K562 (cell line): ENCODE measurements around the gene NACC1. TPM values are rescaled to one million over a fixed set of nuclear protein-coding genes. Genes with fewer than 3 reads are reported as not detected.
A peak's percentile ranks its signal among the peaks of the same experiment; 100 is the strongest.

Source experiments
- CCNT2 ChIP-seq: IDR thresholded peaks from 2 replicates; pipeline ENCODE4 v1.6.1; 2011; ENCODE audit warnings: borderline replicate concordance, low read depth, mild to moderate bottlenecking, moderate library complexity, mixed read lengths, low read length; ENCODE audit not compliant: insufficient read length; ENCODE audit errors: extremely low read depth
- CHCHD3 ChIP-seq: fragments of 250-450 bp; sonication (Bioruptor Pico); IDR thresholded peaks from 2 replicates; pipeline ENCODE4 v2.1.2; 2022; ENCODE audit warnings: mild to moderate bottlenecking
- GABPB1 ChIP-seq: sonication (generic); formaldehyde crosslinking; IDR thresholded peaks from 2 replicates; pipeline ENCODE4 v1.8.0; 2022; ENCODE audit warnings: mild to moderate bottlenecking, missing genetic modification reagents
- NEUROD1 ChIP-seq: fragments of 150-350 bp; IDR thresholded peaks from 2 replicates; pipeline ENCODE4 v1.6.1; 2014; ENCODE audit warnings: borderline replicate concordance, low read length, low read depth; ENCODE audit not compliant: partially characterized antibody
- RAD21 ChIP-seq, 2 experiments: fragments of 250-450 bp in 1 of 2; fragments of 450-650 bp in 1 of 2; sonication (Bioruptor Pico) in 1 of 2; formaldehyde crosslinking in 1 of 2; IDR thresholded peaks in 1 of 2; conservative IDR thresholded peaks in 1 of 2; 2 replicates each; pipeline versions ENCODE4 v1.4.0 to v1.8.0; 2020 to 2022; ENCODE audit warnings: mild to moderate bottlenecking in 2 of 2, moderate library complexity in 1 of 2
- RFX1 ChIP-seq: fragments of 450-650 bp; IDR thresholded peaks from 2 replicates; pipeline ENCODE4 v1.6.1; 2016; ENCODE audit warnings: mild to moderate bottlenecking, moderate library complexity
- ZNF146 ChIP-seq: IDR thresholded peaks from one replicate; pipeline ENCODE4 v1.6.1; 2018; ENCODE audit warnings: missing compliant biosample characterization; ENCODE audit not compliant: unreplicated experiment
- ZNF174 ChIP-seq: fragments of 250-450 bp; sonication (Bioruptor Pico); IDR thresholded peaks from 2 replicates; pipeline ENCODE4 v1.4.0; 2020; ENCODE audit warnings: mild to moderate bottlenecking
- ZNF175 ChIP-seq: fragments of 200-800 bp; sonication (Bioruptor generic); IDR thresholded peaks from 2 replicates; pipeline ENCODE4 v1.6.1; 2016; ENCODE audit warnings: low read depth, mild to moderate bottlenecking, missing genetic modification characterization, missing compliant biosample characterization
- ZNF707 ChIP-seq: fragments of 250-450 bp; sonication (Bioruptor Pico); conservative IDR thresholded peaks from 2 replicates; pipeline ENCODE4 v1.8.0; 2022; ENCODE audit warnings: inconsistent platforms, mild to moderate bottlenecking, moderate library complexity
- polyA plus RNA-seq, 8 experiments: library from polyadenylated mRNA; depleted of rRNA in 4 of 8; stranded (reverse) in 5 of 8; unstranded in 3 of 8; fragments of >200 nt; fragmentation: Nextera tagmentation in 2 of 8; fragmentation: Illumina TruSeq in 1 of 8; extraction: Ambion mirVana in 2 of 8; extraction: Trizol in 1 of 8; gene quantifications; 2 replicates each; pipeline versions ENCODE4 v1.2.1 to v1.2.3, GENCODE V29; 2011 to 2014; ENCODE audit warnings: inconsistent platforms in 1 of 8, missing spikeins in 1 of 8
- total RNA-seq, 7 experiments: library from RNA; depleted of rRNA in 6 of 7; stranded (reverse); fragments of >200 nt in 6 of 7; fragmentation: Illumina TruSeq in 2 of 7; extraction: Trizol in 2 of 7; gene quantifications; 2 replicates each; pipeline versions ENCODE4 v1.2.1 to v1.2.3, GENCODE V29; 2011 to 2021; ENCODE audit warnings: low replicate concordance in 1 of 7
- TF ChIP-seq, protein P1 (sequence below): fragments of 250-450 bp; sonication (Bioruptor Pico); IDR thresholded peaks from 2 replicates; pipeline ENCODE4 v1.9.0; 2021; ENCODE audit warnings: mild to moderate bottlenecking, inconsistent platforms
- TF ChIP-seq, protein P2 (sequence below): sonication (generic); formaldehyde crosslinking; IDR thresholded peaks from 2 replicates; pipeline ENCODE4 v1.8.1; 2023; ENCODE audit warnings: mild to moderate bottlenecking, missing genetic modification reagents
- TF ChIP-seq, protein P3 (sequence below), 2 experiments: fragments of 450-650 bp; IDR thresholded peaks; 2 replicates each; pipeline ENCODE4 v1.6.1; 2018; ENCODE audit warnings: mild to moderate bottlenecking in 2 of 2, low read depth in 1 of 2; ENCODE audit not compliant: partially characterized antibody in 2 of 2
- TF ChIP-seq, protein P4 (sequence below): sonication (generic); formaldehyde crosslinking; IDR thresholded peaks from 2 replicates; pipeline ENCODE4 v1.8.0; 2022; ENCODE audit warnings: mild to moderate bottlenecking, low read depth, missing genetic modification reagents
- TF ChIP-seq, protein P5 (sequence below): sonication (generic); formaldehyde crosslinking; IDR thresholded peaks from 2 replicates; pipeline ENCODE4 v1.8.0; 2022; ENCODE audit warnings: missing genetic modification reagents, mild to moderate bottlenecking, moderate library complexity, borderline replicate concordance

The NACC1 gene
- total and polyA plus RNA-seq, 9 of the 15 experiments (the other 6 are each of a cell fraction or from before 2014, with no cell fraction given), result 0.04 to 96.6 (median 25.8) TPM

DNA sequence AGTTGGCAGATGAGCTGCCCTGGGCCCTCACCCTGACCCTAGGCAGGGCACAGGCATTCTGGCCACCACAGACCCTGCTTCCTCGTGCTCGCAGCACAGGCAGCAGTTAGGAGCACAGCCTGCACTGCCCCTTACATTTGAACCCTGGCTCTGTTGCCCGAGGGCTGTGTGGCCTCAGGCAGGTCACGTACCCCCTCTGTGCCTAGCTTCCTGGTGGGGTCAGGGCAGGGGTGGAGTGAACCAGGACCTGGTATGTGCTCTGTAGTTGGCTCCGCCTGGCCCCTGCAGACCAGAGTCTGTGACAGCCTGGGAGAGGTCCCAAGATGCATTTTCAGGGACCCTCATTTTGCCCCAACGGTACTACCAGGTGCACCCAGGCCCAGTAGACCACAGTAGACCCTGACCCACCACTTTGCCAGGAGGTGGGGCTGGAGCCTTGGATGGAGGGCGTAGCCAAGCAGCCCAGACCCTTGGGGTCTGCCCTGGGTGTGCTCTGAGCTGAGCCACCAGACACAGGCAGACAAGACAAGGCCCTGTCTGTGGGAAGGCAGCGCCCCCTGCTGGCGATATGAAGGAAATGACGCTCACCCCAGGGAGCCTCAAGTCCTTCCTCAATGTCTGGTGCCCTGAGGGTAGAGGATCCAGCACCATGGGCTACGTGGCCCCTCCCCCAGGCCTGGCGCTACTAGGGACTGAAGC lies 24.5 kb upstream of the NACC1 start (continued):
- TF ChIP-seq, protein P1, sequence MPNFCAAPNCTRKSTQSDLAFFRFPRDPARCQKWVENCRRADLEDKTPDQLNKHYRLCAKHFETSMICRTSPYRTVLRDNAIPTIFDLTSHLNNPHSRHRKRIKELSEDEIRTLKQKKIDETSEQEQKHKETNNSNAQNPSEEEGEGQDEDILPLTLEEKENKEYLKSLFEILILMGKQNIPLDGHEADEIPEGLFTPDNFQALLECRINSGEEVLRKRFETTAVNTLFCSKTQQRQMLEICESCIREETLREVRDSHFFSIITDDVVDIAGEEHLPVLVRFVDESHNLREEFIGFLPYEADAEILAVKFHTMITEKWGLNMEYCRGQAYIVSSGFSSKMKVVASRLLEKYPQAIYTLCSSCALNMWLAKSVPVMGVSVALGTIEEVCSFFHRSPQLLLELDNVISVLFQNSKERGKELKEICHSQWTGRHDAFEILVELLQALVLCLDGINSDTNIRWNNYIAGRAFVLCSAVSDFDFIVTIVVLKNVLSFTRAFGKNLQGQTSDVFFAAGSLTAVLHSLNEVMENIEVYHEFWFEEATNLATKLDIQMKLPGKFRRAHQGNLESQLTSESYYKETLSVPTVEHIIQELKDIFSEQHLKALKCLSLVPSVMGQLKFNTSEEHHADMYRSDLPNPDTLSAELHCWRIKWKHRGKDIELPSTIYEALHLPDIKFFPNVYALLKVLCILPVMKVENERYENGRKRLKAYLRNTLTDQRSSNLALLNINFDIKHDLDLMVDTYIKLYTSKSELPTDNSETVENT (CRISPR knock-in tag), result no peak; the same call in 1 of the 2 replicates
- TF ChIP-seq ZNF707 (CRISPR knock-in tag) (no peak), ZNF175 (CRISPR knock-in tag) (no peak), NEUROD1 (no peak), GABPB1 (peak; percentile 37; the same call in 1 of the 2 replicates), ZNF174 (no peak), CCNT2 (no peak), RAD21 (CRISPR knock-in tag; conservative IDR thresholded peaks at IDR 0.05 in 1 of 2, IDR thresholded peaks at IDR 0.05 in 1 of 2) (peak; percentile 97 to 98), ZNF146 (CRISPR knock-in tag) (no peak), RFX1 (no peak), CHCHD3 (CRISPR knock-in tag) (no peak)
- TF ChIP-seq, protein P2, sequence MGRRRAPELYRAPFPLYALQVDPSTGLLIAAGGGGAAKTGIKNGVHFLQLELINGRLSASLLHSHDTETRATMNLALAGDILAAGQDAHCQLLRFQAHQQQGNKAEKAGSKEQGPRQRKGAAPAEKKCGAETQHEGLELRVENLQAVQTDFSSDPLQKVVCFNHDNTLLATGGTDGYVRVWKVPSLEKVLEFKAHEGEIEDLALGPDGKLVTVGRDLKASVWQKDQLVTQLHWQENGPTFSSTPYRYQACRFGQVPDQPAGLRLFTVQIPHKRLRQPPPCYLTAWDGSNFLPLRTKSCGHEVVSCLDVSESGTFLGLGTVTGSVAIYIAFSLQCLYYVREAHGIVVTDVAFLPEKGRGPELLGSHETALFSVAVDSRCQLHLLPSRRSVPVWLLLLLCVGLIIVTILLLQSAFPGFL, result no peak
- TF ChIP-seq, protein P3, sequence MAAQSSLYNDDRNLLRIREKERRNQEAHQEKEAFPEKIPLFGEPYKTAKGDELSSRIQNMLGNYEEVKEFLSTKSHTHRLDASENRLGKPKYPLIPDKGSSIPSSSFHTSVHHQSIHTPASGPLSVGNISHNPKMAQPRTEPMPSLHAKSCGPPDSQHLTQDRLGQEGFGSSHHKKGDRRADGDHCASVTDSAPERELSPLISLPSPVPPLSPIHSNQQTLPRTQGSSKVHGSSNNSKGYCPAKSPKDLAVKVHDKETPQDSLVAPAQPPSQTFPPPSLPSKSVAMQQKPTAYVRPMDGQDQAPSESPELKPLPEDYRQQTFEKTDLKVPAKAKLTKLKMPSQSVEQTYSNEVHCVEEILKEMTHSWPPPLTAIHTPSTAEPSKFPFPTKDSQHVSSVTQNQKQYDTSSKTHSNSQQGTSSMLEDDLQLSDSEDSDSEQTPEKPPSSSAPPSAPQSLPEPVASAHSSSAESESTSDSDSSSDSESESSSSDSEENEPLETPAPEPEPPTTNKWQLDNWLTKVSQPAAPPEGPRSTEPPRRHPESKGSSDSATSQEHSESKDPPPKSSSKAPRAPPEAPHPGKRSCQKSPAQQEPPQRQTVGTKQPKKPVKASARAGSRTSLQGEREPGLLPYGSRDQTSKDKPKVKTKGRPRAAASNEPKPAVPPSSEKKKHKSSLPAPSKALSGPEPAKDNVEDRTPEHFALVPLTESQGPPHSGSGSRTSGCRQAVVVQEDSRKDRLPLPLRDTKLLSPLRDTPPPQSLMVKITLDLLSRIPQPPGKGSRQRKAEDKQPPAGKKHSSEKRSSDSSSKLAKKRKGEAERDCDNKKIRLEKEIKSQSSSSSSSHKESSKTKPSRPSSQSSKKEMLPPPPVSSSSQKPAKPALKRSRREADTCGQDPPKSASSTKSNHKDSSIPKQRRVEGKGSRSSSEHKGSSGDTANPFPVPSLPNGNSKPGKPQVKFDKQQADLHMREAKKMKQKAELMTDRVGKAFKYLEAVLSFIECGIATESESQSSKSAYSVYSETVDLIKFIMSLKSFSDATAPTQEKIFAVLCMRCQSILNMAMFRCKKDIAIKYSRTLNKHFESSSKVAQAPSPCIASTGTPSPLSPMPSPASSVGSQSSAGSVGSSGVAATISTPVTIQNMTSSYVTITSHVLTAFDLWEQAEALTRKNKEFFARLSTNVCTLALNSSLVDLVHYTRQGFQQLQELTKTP (IDR thresholded peaks at IDR 0.05; ENCODE audit: low read depth in 1 of 2, partially characterized antibody in 2 of 2), result no peak
- TF ChIP-seq, protein P4, sequence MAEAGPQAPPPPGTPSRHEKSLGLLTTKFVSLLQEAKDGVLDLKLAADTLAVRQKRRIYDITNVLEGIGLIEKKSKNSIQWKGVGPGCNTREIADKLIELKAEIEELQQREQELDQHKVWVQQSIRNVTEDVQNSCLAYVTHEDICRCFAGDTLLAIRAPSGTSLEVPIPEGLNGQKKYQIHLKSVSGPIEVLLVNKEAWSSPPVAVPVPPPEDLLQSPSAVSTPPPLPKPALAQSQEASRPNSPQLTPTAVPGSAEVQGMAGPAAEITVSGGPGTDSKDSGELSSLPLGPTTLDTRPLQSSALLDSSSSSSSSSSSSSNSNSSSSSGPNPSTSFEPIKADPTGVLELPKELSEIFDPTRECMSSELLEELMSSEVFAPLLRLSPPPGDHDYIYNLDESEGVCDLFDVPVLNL (CRISPR knock-in tag), result no peak
- TF ChIP-seq, protein P5, sequence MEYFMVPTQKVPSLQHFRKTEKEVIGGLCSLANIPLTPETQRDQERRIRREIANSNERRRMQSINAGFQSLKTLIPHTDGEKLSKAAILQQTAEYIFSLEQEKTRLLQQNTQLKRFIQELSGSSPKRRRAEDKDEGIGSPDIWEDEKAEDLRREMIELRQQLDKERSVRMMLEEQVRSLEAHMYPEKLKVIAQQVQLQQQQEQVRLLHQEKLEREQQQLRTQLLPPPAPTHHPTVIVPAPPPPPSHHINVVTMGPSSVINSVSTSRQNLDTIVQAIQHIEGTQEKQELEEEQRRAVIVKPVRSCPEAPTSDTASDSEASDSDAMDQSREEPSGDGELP, result peak; percentile 26; the same call in 1 of the 2 replicates
